Coronary artery (tissue), 2 donors: ENCODE measurements around the gene NBEAL1.

Experiments used
- DNase-seq: peaks from one replicate; pipeline ENCODE4 v3.0.0-alpha.2; 2017; ENCODE audit warnings: low spot score
- H3K27ac ChIP-seq, 2 donors: fragments of 200-600 bp; sonication (generic); one replicate each; pipeline ENCODE4 v1.5.1; 2016 to 2019
- H3K4me3 ChIP-seq: fragments of 200-600 bp; sonication (generic); 2 replicates; pipeline ENCODE4 v1.5.1; 2016; ENCODE audit warnings: mild to moderate bottlenecking, moderate library complexity
- CTCF ChIP-seq: fragments of 200-600 bp; sonication (generic); IDR thresholded peaks from one replicate; pipeline ENCODE4 v1.5.1; 2019; ENCODE audit warnings: antibody characterized with exemption

The NBEAL1 gene

GRCh38 chr2:203040966-203041521, 26.4 kb downstream of the NBEAL1 start:
- Histone ChIP-seq H3K27ac (peak overlapping the region in 1 of 2 donors; percentile 54), H3K4me3 (no peak overlapping the region)
- DNase-seq = no peak
- no peak for TF ChIP-seq CTCF

- DNase-seq = no peak
- Histone ChIP-seq H3K27ac (no peak overlapping the region), H3K4me3 (no peak overlapping the region)
- no peak for TF ChIP-seq CTCF
Observed at GRCh38 chr2:203042178-203042577, 27.5 kb downstream of the NBEAL1 start.

- DNase-seq = no peak
- no peak for TF ChIP-seq CTCF
- H3K27ac ChIP-seq = no peak overlapping the region
- no peak overlapping the region for H3K4me3 ChIP-seq
Observed at GRCh38 chr2:203043226-203043625, 28.6 kb downstream of the NBEAL1 start.

GRCh38 chr2:203045867-203046266, 31.2 kb downstream of the NBEAL1 start:
- DNase-seq = no peak
- no peak overlapping the region for H3K27ac ChIP-seq
- no peak for TF ChIP-seq CTCF
- no peak overlapping the region for H3K4me3 ChIP-seq

GRCh38 chr2:203052539-203052938, 37.9 kb downstream of the NBEAL1 start:
- H3K4me3 ChIP-seq = no peak overlapping the region
- DNase-seq = no peak
- TF ChIP-seq CTCF = no peak
- H3K27ac ChIP-seq = no peak overlapping the region

GRCh38 chr2:203059567-203060240, 45.0 kb downstream of the NBEAL1 start:
- no peak for DNase-seq
- TF ChIP-seq CTCF = no peak
- H3K27ac ChIP-seq = no peak overlapping the region
- no peak overlapping the region for H3K4me3 ChIP-seq

- DNase-seq = no peak
- no peak for TF ChIP-seq CTCF
- Histone ChIP-seq H3K27ac (no peak overlapping the region), H3K4me3 (no peak overlapping the region)
Observed at GRCh38 chr2:203061346-203061745, 46.7 kb downstream of the NBEAL1 start.
